NB4 (cell line): Measurements from ENCODE around the gene SPRYD3.

Experiments
- DNase-seq: peaks from one replicate; pipeline ENCODE4 v3.0.0; 2010; ENCODE audit warnings: low read depth
- H3K4me3 ChIP-seq: one replicate; pipeline ENCODE4 v1.5.1; 2011; ENCODE audit warnings: mild to moderate bottlenecking, low read depth, low read length, moderate library complexity
- MYC ChIP-seq: IDR thresholded peaks from 2 replicates; pipeline ENCODE4 v1.6.1; 2011; ENCODE audit warnings: low read depth, low read length
- POLR2A ChIP-seq: IDR thresholded peaks from 2 replicates; pipeline ENCODE4 v1.6.1; 2011; ENCODE audit warnings: mild to moderate bottlenecking; ENCODE audit not compliant: insufficient read length; ENCODE audit errors: extremely low read depth
- TF ChIP-seq, protein P1 (sequence below): IDR thresholded peaks from one replicate; pipeline ENCODE4 v1.5.1; 2012; ENCODE audit warnings: low read depth, low read length
- TF ChIP-seq, protein P2 (sequence below): IDR thresholded peaks from 2 replicates; pipeline ENCODE4 v1.6.1; 2011; ENCODE audit warnings: low read depth, low read length

SPRYD3 gene

GRCh38 chr12:53056901-53057300 is 22.3 kb downstream of the SPRYD3 start:
- DNase-seq, result no peak
- TF ChIP-seq, protein P1, sequence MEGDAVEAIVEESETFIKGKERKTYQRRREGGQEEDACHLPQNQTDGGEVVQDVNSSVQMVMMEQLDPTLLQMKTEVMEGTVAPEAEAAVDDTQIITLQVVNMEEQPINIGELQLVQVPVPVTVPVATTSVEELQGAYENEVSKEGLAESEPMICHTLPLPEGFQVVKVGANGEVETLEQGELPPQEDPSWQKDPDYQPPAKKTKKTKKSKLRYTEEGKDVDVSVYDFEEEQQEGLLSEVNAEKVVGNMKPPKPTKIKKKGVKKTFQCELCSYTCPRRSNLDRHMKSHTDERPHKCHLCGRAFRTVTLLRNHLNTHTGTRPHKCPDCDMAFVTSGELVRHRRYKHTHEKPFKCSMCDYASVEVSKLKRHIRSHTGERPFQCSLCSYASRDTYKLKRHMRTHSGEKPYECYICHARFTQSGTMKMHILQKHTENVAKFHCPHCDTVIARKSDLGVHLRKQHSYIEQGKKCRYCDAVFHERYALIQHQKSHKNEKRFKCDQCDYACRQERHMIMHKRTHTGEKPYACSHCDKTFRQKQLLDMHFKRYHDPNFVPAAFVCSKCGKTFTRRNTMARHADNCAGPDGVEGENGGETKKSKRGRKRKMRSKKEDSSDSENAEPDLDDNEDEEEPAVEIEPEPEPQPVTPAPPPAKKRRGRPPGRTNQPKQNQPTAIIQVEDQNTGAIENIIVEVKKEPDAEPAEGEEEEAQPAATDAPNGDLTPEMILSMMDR, result no peak
- TF ChIP-seq POLR2A (no peak), MYC (no peak)
- TF ChIP-seq, protein P2, sequence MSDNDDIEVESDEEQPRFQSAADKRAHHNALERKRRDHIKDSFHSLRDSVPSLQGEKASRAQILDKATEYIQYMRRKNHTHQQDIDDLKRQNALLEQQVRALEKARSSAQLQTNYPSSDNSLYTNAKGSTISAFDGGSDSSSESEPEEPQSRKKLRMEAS, result no peak
- H3K4me3 ChIP-seq, result no peak overlapping the region

DNA sequence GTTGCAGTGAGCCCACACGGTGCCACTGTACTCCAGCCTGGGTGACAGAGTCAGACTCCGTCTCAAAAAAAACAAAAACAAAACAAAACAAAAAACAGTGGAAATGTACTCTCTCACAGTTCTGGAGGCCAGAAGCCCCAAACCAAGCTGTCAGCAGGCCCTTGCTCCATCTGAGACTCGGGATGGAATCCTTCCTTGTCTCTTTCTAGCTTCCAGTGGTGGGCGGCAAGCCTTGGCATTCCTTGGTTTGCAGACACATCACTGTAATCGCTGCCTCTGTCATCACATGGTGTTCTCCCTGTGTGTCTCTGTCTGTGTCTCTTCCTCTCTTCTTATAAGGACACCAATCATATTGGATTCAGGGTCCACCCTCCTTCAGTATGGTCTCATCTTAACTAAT is 22.9 kb downstream of the SPRYD3 start:
- no peak for DNase-seq
- no peak overlapping the region for H3K4me3 ChIP-seq
- TF ChIP-seq MYC (no peak), POLR2A (no peak)
- TF ChIP-seq, protein P1, result no peak
- TF ChIP-seq, protein P2, result no peak

DNA sequence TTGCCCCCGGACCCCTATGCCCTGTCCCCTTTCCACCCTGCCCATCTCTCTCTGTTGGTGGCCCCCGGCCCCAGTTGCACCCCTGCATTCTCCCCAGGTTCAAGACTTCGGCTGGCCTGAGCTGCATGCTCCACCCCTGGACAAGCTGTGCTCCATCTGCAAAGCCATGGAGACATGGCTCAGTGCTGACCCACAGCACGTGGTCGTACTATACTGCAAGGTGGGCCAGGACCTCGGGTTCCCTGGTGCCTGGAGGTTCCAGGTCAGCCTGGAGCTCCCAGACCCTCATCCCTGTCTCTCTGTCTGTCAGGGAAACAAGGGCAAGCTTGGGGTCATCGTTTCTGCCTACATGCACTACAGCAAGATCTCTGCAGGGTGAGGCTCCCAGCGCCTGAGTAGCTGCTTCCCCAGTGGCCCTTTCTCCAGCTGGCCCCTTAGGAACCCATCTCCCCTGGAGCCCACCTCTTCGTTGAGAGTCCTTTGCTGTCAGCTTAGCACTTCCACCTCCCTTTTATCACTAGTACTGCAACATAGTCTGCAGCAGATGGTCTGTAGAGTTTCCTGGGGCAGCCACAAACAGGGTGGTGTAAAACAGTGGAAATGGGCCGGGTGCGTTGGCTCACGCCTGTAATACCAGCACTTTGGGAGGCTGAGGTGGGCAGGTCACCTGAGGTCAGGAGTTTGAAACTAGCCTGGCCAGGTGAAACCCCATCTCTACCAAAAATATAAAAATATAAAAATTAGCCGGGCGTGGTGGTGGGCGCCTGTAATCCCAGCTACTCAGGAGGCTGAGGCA is 23.5 kb downstream of the SPRYD3 start:
- no peak for DNase-seq
- TF ChIP-seq MYC, result no peak
- TF ChIP-seq, protein P2, result no peak
- no peak for TF ChIP-seq POLR2A
- TF ChIP-seq, protein P1, result no peak
- H3K4me3 ChIP-seq, result no peak overlapping the region

- H3K4me3 ChIP-seq, result no peak overlapping the region
- DNase-seq, result peak; percentile 63
- no peak for TF ChIP-seq POLR2A
- TF ChIP-seq, protein P2, result no peak
- TF ChIP-seq, protein P1, result no peak
- TF ChIP-seq MYC, result no peak
These were observed 24.9 kb downstream of the SPRYD3 start for GRCh38 chr12:53054112-53054878.

GRCh38 chr12:53053218-53054111 is 25.7 kb downstream of the SPRYD3 start:
- TF ChIP-seq, protein P1, result peak; percentile 91
- TF ChIP-seq POLR2A, result no peak
- DNase-seq, result peak; percentile 52
- no peak overlapping the region for H3K4me3 ChIP-seq
